HG02588 (cell line): ENCODE data around the gene CCDC12.
"Not testable (repeated sequence)": the region's sequence is repeated elsewhere in the genome, so short reads cannot be mapped to it uniquely, and the experiment has no call there.

ENCODE experiments used
- ATAC-seq: cut with Tn5 transposase; IDR thresholded peaks from one replicate; pipeline ENCODE4 v1.9.1; 2021; ENCODE audit warnings: mild to moderate bottlenecking, moderate library complexity; ENCODE audit not compliant: unreplicated experiment

The CCDC12 gene

DNA sequence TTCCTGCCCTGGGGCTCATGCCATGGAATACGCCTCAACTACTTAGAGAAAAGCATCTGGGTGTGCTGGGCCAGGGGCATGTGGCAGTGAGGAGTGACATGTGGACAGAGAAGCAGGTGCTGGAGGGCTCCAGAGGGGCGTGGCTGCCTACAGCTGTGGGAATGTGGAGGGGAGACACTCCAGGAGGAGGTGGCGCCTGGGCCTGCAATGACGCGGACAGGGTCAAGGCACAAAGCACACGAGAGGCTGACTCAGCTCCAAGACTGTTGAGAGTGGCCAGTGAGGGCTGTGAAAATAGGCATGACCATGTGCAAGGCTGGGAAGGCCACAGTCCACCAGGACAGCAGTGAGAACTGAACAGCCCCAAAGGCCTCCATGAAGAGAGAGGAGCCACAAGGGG lies 50.5 kb downstream of the CCDC12 start:
- ATAC-seq = no peak

DNA sequence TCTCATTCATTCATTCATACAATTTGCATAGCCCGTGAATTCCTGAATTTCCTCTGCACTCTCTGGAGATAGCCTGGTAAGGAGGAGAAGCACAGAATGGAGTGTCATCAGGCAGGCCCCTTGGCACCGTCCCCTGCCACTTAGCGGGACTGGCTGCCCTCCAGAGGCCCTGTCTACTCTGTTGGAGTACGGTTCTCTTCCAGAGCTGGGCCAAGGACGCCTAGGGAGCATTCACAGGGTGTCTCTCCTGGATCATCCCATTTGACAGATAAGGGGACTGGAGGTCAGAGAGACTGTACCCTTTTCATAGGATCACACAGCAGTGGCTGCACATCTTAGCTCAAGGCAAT lies 51.0 kb downstream of the CCDC12 start:
- no peak for ATAC-seq

GRCh38 chr3:46924921-46925584 lies 51.5 kb downstream of the CCDC12 start:
- ATAC-seq = no peak

DNA sequence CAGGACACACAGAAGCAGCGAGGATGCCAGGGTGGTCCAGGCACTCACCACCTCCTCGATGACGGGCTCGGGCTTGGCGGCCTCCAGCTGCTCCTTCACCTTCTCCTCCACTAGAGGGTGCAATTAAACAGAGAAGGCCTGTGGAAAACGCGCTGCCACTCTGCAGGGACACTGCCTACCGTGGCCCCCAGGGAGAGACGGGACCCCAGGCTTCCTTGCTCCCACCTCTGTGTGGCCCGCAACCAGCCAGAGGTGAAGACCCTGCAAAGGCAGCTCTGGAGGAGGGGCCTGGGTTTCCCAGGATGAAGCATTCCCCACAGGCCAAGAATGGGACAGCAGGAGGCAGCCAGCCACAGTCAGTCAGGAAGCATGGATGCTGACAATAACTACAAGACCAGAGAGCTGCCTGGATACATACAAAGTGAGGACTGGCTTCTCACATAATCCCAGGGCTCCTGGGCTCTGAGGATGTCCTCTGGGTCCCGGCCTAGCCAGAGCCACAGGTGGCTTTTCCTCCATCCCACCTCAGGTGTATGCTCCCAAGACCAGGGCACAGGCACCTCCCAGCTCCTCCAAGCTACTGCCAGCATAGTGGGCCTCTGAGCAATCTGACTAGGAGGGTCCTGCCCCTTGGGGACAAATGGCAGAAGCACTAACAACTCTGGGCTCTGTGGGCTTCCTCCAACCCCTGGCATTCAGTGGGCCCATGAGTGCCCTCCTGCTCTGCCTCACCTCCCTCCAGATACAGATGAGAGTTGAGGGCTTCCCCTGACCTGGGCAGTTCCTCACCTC lies 52.8 kb downstream of the CCDC12 start:
- ATAC-seq = no peak

- ATAC-seq = no peak
Measured at GRCh38 chr3:46922871-46923558, 53.5 kb downstream of the CCDC12 start.

DNA sequence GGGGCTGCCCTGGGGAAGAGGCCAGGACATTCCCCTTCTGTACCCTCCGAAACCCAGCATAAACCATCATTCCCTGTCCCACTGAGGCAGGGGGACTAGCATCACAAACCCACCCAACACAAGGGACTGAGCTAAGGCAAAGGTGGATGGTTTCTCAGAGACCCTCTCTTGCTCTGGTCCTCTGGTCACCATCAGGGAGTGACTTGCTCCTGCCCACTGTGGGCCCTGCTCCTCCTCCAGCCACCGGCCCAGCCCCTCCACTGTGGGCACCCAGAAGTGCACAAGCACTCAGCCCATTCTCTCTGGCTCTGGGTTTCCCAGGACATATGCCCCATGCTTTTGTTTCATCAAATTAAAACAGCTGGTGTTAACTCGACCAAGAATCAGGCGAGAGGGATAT lies 54.1 kb downstream of the CCDC12 start:
- ATAC-seq = no peak

GRCh38 chr3:46921871-46922271 lies 54.7 kb downstream of the CCDC12 start:
- no peak for ATAC-seq

DNA sequence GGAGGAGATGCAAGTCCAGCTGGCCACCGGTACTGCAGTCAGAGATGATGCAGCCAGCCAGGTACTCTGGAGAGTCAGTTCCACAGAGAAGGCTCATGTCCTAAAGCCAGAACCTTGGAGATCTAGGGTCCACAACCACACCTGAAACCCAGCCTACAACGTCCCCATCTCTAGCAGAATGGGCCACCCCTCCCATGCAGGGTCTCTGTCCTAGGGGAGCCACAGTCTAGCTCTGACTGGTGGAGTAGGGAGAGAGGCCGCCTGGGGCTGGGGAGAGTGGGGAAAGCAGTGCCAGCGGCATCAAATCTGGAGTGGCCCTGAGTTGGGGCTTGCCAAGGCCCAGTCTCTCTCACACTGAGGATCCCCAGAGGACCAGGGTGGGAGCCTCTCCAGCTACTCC lies 55.5 kb downstream of the CCDC12 start:
- no peak for ATAC-seq

DNA sequence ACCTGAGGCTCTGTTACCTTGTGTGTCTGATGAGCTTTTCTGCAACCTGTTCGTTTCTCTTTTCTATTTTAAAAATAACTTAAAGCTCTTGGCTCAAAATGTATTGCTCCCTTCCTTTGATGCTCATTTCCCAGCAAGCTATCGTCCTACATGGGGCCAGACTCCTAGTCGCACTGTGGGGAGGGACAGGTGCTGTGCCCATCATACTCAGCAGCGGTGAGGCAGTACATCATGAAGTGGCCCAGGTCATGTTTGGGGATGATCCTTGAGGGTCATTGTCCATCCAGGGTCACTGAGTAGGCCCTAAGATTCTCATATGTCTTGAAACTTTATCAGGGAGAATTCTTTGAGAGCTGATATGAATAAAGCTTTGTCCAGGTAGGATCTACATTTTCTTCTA lies 57.9 kb downstream of the CCDC12 start:
- ATAC-seq = no peak

- ATAC-seq = no peak
Measured at GRCh38 chr3:46918202-46918601, 58.3 kb downstream of the CCDC12 start.

DNA sequence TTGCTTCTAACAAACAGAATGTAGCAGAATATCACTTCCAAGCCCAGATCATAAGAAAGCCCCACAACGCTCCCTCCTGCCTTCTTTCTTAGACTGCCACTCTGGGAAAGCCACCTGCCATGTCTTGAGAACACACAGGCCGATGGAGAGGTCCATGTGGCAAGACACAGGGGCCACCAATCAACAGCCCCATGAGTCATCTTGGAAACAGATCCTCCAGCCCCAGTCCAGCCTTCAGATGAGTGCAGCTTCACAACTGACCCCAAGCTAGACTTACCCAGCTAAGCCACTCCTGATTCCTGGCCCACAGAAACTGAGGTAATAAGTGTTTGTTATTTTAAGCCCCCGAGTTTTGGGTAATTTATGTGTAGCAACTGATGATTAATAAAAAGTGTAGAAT lies 59.3 kb downstream of the CCDC12 start:
- no peak for ATAC-seq

GRCh38 chr3:46916799-46917198 lies 59.7 kb downstream of the CCDC12 start:
- no peak for ATAC-seq

DNA sequence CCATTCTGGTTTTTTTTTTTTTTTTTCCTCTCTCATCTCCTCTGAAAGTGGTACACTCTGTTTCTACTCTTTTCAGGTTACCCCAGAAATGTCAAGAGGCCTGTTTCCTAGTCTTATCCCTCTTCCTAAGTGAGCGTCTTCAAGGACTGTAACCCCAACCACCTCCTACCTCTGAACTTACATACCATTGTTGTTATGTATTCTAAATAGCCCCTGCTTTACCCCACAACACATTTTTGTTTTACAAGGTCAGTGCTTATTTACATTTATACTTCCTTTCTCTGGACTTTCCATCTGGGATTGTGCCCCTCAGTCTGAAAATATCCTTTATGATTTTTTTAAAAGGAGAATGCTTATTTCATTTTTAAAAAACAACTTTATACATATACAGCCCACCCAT lies 60.3 kb downstream of the CCDC12 start:
- no peak for ATAC-seq

DNA sequence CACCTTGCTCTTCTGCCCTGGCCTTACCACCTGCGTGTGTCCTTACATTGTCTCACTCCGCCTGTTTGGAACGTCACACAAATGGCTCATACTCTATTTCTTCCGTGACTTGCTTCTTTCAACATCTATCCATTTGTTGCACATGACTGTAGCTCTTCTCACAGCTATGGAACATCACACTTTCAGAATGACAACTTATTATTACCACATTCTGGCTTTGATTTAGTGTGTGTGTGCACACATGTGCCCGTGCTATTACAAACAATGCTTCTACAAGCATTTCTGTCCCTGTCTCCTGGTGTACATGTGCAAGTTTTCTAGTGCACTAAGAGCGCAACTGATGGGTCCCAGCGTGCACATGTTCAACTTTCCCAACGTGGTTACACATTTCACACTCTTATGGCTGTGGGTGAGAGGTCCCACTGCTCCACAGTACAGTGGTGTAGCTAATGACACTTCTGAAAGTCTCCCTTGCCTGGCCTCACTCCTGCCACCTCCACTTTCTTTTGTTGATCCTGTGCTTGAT lies 61.2 kb downstream of the CCDC12 start:
- no peak for ATAC-seq

GRCh38 chr3:46914849-46915248 lies 61.7 kb downstream of the CCDC12 start:
- ATAC-seq = no peak

DNA sequence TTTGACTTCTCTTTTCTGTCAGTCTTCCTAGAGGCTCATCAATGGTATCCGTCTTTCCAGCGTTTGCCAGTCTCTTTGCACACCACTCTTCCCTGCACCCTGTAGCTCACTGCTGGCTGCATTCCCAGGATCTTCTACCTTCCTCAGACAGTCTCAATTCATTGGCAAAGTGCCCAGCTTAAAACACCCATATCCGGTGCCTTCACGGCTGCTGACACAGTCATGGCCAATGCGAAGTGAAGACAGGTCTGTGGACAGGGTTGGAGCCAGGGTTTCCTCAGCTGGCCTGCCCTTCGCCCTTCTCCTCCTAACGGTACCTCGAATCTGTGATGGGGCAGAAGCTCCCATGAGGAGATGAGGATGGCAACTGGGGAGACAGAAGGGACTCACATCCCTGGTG lies 62.9 kb downstream of the CCDC12 start:
- no peak for ATAC-seq

DNA sequence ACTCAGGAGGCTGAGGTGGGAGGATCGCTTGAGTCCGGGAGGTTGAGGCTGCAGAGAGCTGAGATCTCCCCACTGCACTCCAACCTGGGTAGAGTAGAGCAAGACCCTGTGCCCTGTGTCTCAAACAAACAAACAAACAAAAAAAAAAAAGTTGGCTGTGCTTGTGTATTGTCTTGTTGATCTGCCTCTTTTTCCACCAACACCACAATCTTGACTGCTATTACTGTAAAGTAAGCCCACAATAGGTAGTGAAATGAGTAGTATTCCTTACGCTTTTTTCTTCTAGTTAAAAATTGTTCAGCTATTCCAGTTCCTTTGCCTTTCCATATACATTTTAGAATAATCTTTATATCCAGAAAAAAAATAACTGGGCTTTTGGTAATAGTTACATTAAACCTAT lies 63.6 kb downstream of the CCDC12 start:
- ATAC-seq = no peak

DNA sequence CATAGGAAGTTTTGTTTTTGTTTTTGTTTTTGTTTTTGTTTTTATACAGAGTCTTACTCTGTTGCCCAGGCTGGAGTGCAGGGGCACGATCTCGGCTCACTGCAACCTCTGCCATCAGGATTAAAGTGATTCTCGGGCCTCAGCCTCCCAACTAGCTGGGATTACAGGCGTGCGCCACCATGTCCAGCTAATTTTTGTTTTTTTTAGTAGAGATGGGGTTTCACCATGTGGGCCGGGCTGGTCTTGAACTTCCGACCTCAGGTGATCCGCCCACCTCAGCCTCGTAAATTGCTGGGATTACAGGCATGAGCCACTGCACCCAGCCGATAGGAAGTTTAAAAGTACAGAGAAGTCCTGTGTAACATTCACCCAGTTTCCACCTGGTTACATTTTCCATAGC lies 65.6 kb downstream of the CCDC12 start:
- not testable (repeated sequence) for ATAC-seq

- ATAC-seq = no peak
Measured at GRCh38 chr3:46910166-46910760, 66.3 kb downstream of the CCDC12 start.

DNA sequence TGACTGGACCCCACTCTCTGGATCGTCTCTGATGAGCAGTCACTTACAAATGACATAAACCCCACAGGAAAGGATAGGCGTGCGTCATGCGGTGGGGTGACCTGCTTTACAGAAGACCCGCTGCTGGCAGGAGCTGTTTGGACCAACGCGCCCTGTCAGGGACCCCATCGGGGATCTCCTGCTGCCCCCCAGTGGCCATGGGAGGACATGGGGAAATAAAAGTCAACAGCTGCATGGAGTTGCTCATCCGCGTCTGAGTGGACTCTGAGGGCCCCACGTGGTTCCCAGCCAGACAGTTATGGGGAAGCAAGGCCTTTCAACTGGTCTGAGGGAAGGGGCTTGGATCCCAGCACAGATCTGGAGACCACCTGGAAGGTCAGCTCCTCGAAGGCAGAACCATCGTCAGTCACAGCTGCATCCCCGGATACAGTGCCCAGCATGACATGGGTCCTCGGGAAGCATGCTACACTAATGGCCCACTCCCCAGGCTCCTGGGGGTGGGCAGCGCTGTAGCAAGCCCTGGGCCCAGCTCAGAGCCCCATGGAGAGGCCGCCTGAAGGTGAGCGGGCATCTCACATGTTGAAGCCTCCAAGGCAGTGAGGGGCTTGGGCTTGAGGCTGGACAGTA lies 66.9 kb downstream of the CCDC12 start:
- no peak for ATAC-seq

DNA sequence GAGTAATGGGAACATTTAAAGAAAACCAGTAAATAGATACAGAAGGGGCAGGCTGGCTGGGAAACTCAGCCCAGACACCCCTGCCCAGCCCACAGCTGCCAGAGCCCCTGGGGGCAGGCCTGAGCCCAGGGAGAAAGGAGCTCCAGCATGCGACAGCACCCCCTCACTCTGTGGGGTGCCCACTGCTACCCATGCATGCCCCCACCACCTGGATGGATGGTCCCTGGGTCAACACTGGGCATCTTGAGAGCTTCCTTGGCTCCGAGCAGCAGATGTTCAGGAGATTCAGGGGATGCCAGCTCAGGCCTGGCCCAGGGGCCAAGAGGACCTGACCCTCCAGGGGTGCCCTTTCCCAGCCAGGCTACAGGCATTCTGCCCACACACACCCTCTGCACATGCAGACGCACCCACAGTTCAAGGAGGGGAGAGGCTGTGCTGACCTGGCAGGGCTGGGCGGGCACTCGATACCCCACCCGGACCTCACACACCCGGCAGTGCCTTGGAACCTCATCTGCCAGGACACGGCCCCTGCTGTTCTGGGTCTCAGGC lies 67.5 kb downstream of the CCDC12 start:
- ATAC-seq = no peak
